H54 (cell line): ENCODE results near the gene CD99L2.
"Not testable (repeated sequence)": the region's sequence is repeated elsewhere in the genome, so short reads cannot be mapped to it uniquely, and the experiment has no call there.

Experiments used
- DNase-seq: peaks from one replicate; pipeline ENCODE4 v3.0.0; 2011; ENCODE audit warnings: low spot score, mixed read lengths; ENCODE audit not compliant: insufficient read length
- FAIRE-seq: peaks from 3 replicates; lab custom pipeline; 2011; peaks lifted over from hg19 to GRCh38; lab: Jason Lieb, UNC
- POLR2A ChIP-seq: IDR thresholded peaks from 2 replicates; pipeline ENCODE4 v1.6.1; 2011; ENCODE audit warnings: low read depth, mild to moderate bottlenecking, low read length

Gene CD99L2

GRCh38 chrX:150849486-150849885 lies 49.0 kb downstream of the CD99L2 start:
- FAIRE-seq: no peak
- DNase-seq: no peak
- TF ChIP-seq POLR2A: no peak

- DNase-seq: no peak
- no peak for TF ChIP-seq POLR2A
- FAIRE-seq: no peak
Measured at GRCh38 chrX:150848914-150849365, 49.5 kb downstream of the CD99L2 start.

GRCh38 chrX:150847088-150847487 lies 51.4 kb downstream of the CD99L2 start:
- DNase-seq: no peak
- no peak for FAIRE-seq
- no peak for TF ChIP-seq POLR2A

GRCh38 chrX:150846130-150846529 lies 52.3 kb downstream of the CD99L2 start:
- no peak for DNase-seq

GRCh38 chrX:150845091-150845490 lies 53.4 kb downstream of the CD99L2 start:
- FAIRE-seq (no peak), DNase-seq (no peak)
- no peak for TF ChIP-seq POLR2A

More at GRCh38 chrX:150846130-150846529, 52.3 kb downstream of the CD99L2 start:
- FAIRE-seq: no peak
- no peak for TF ChIP-seq POLR2A

GRCh38 chrX:150844016-150844415 lies 54.5 kb downstream of the CD99L2 start:
- no peak for TF ChIP-seq POLR2A
- DNase-seq (no peak), FAIRE-seq (no peak)

- TF ChIP-seq POLR2A: no peak
- FAIRE-seq (no peak), DNase-seq (no peak)
Measured at GRCh38 chrX:150842198-150842685, 56.2 kb downstream of the CD99L2 start.

- FAIRE-seq: no peak
- DNase-seq: no peak
- TF ChIP-seq POLR2A: no peak
Measured at GRCh38 chrX:150841456-150842197, 56.8 kb downstream of the CD99L2 start.

GRCh38 chrX:150837845-150838244 lies 60.6 kb downstream of the CD99L2 start:
- no peak for FAIRE-seq
- no peak for DNase-seq
- TF ChIP-seq POLR2A: no peak

- FAIRE-seq (no peak), DNase-seq (no peak)
- no peak for TF ChIP-seq POLR2A
Measured at GRCh38 chrX:150834695-150835094, 63.8 kb downstream of the CD99L2 start.

GRCh38 chrX:150833454-150834056 lies 64.9 kb downstream of the CD99L2 start:
- TF ChIP-seq POLR2A: no peak
- DNase-seq (no peak), FAIRE-seq (no peak)

GRCh38 chrX:150831863-150832262 lies 66.6 kb downstream of the CD99L2 start:
- no peak for DNase-seq
- no peak for FAIRE-seq
- TF ChIP-seq POLR2A: no peak

- no peak for TF ChIP-seq POLR2A
- DNase-seq (no peak), FAIRE-seq (no peak)
Measured at GRCh38 chrX:150828785-150829184, 69.7 kb downstream of the CD99L2 start.

- FAIRE-seq, DNase-seq: not testable (repeated sequence)
Measured at GRCh38 chrX:150824352-150824751, 74.1 kb downstream of the CD99L2 start.

GRCh38 chrX:150823826-150824225 lies 74.6 kb downstream of the CD99L2 start:
- not testable (repeated sequence) for DNase-seq, FAIRE-seq

- no peak for TF ChIP-seq POLR2A
- DNase-seq (no peak), FAIRE-seq (no peak)
Measured at GRCh38 chrX:150821971-150822370, 76.5 kb downstream of the CD99L2 start.
